ENCODE data around the gene CYB561A3. TPM values are rescaled to one million over a fixed set of nuclear protein-coding genes. Genes with fewer than 3 reads are reported as not detected.
A peak's percentile ranks its signal among the peaks of the same experiment; 100 is the strongest.

CYB561A3 gene
- total and polyA plus RNA-seq, 2 of the 13 experiments (the other 11 are each of a cell fraction or from before 2014, with no cell fraction given) = 11.4 to 14.9 TPM

- no peak for TF ChIP-seq CEBPZ (IDR thresholded peaks at IDR 0.05; ENCODE audit: low read length)
- TF ChIP-seq ZBTB40 (IDR thresholded peaks at IDR 0.05) = no peak
- no peak; the same call in 1 of the 2 replicates for TF ChIP-seq ZBTB40 (CRISPR knock-in tag; IDR thresholded peaks at IDR 0.05)
- TF ChIP-seq ZNF30 (CRISPR knock-in tag; IDR thresholded peaks at IDR 0.05) = peak; percentile 96
- no peak for TF ChIP-seq ZNF530 (CRISPR knock-in tag; IDR thresholded peaks at IDR 0.05; ENCODE audit: low read depth)
- peak; percentile 93 for TF ChIP-seq KMT2B (CRISPR knock-in tag; IDR thresholded peaks at IDR 0.05)
- no peak; the same call in 1 of the 2 replicates for TF ChIP-seq ZNF280B (CRISPR knock-in tag; IDR thresholded peaks at IDR 0.05; ENCODE audit: borderline replicate concordance)
- 0 out of 2 replicates have a peak, but pooled peaks have one; percentile 80 for TF ChIP-seq ZNF564 (CRISPR knock-in tag; IDR thresholded peaks at IDR 0.05)
- TF ChIP-seq ZNF496 (CRISPR knock-in tag; IDR thresholded peaks at IDR 0.05; ENCODE audit: insufficient replicate concordance) = no peak
- TF ChIP-seq ZNF264 (CRISPR knock-in tag; IDR thresholded peaks at IDR 0.05) = no peak; the same call in 1 of the 2 replicates
Observed at GRCh38 chr11:61332797-61333549, 28.7 kb downstream of the CYB561A3 start, which contains the start of the genes DDB1 and TKFC (continued).

All from HepG2 (cell line).